Amniotic stem cell (primary cell): ENCODE results near the gene CNTNAP5.

Source experiments
- DNase-seq: peaks from one replicate; lab custom pipeline; 2025; lab: John Stamatoyannopoulos, UW

Gene CNTNAP5

DNA sequence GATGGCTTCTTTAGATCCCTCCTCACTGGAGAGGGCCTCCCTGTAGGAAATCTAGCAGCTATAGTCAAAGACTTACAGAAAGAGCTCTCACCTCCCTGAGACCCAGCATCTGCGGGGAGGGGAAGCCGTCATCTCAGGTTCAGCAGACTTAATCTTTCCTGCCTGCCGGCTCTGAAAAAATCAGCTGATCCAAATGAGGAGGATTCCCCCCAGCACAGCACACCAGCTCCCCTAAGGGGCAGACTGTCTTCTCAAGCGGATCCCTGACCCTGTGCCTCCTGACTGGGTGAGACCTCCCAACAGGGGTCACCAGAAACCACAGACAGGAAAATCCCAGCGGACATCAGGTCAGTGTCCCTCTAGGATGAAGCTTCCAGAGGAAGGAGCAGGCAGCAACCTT lies 601.9 kb downstream of the CNTNAP5 start:
- DNase-seq, result no peak

- no peak for DNase-seq
Measured at GRCh38 chr2:124633812-124634211, 608.7 kb downstream of the CNTNAP5 start.

DNA sequence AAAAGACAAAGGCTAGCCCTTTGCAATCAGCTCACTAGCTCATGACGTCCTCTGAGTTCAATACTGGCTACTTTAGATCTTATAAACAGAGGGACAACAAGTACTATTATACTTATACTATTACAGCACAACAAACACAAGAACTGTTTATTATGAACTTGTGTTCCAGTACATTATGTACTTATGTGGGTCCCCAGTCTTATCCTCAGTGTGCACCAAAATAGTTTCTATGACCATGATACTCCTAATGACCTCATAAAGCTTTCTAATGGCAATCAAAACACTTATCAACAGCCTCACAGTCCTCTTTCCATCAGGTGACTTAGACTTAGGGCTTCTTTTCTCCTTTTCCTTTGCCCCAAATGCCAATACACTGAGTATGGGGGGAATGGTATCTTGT lies 614.4 kb downstream of the CNTNAP5 start:
- no peak for DNase-seq

GRCh38 chr2:124640221-124640750 lies 615.2 kb downstream of the CNTNAP5 start:
- DNase-seq, result no peak

DNA sequence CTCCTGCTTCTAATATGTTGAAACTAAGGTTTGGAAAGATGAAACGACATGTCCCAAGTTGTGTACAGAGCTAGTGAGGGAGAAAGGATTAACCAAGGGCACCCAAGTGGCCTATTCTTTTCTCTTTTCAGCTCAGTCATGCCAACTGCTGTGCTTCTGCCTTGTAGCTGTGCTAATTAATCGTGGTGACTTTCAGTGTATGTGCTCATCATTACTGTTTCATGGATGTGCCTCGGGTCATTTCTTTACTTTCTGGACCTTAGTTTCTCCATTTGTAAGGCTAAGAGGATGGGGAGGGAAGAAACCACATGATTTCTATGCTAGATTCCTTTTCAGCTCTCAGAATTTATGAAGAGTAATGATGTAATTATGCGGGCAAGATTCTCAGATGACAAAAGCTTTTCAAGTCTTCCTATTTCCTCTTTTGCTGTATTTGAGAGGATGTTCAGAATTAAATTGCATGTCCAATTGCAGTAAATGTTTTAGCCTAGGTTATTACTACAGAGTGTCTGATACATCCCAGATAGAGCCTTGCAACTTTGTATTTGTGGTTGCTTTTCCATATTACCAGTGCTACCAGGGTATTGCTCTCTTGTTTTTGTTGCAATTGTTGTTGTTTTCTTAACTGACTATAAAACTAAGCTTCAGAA lies 621.2 kb downstream of the CNTNAP5 start:
- DNase-seq, result no peak

DNA sequence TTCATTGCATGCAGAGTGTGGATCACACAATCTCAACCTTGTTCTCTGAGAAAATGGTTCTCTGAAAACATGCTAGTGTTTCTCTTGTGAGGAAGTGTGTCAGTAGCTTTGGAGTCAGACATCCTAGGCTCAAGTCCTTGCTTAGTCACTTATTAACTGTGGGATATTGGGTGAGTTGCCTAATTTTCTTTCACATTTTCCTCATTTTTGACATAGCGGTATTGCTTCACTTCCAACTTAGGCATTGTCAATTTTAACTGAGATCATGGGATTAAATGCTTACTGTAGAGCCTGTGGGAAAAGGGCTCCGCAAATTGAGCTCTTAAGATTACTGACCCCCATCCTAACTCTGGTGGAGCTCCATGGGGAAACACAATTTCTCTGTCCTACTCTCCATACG lies 622.2 kb downstream of the CNTNAP5 start:
- DNase-seq, result no peak

GRCh38 chr2:124647663-124648062 lies 622.6 kb downstream of the CNTNAP5 start:
- no peak for DNase-seq

DNA sequence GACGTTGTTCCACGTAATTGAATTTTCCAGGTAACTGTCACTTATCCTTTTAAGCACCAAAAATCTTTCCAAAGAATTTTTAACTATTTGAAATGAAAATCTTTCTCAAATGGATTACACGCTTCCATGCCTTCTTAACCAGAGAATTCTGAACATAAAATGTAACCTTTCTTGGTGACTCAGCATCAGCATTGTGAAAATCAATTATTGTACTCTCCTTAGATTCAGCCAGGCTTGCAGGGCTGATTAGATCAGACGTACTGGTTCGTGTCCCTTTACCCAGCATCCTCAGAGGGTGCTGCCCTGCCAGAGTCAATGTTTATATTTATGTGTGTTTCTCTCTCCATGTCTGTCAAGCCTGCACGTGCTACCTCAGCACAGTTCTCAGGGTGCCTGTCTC lies 623.9 kb downstream of the CNTNAP5 start:
- no peak for DNase-seq

GRCh38 chr2:124652099-124652498 lies 627.0 kb downstream of the CNTNAP5 start:
- DNase-seq, result no peak

DNA sequence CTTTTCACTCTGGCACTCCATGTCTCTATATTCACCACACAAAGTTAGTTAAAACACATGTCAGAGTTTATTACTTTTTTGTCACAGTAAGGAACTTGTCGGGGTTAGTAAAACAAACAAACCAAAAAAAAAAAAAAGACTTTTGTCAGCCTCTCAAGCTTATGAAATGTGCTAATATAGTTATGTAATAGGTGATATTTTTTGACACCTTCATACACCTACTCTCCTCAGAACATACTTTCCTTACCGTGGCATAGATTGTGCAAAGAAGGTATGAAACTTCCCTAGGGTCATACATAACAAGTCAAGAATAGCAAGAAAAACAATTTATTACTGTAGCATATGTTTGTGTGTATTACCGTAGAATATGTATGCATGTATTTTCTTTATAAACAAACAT lies 633.3 kb downstream of the CNTNAP5 start:
- DNase-seq, result no peak

DNA sequence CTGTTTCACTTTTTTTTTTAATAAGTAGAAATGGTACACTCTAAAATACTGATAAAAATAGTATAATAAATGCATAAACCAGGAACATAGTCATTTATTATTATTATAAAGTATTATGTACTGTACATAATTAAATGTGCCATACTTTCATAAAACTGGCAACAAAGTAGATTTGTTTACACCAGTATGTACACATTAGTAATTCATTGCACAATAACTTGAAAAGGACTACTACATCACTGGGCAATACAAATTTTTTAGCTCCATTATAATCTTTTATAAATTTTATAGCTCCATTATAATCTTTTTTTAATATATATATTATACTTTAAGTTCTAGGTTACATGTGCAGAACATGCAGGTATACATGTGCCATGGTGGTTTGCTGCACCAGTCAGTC lies 636.5 kb downstream of the CNTNAP5 start:
- no peak for DNase-seq

GRCh38 chr2:124662946-124663644 lies 638.0 kb downstream of the CNTNAP5 start:
- DNase-seq, result no peak

DNA sequence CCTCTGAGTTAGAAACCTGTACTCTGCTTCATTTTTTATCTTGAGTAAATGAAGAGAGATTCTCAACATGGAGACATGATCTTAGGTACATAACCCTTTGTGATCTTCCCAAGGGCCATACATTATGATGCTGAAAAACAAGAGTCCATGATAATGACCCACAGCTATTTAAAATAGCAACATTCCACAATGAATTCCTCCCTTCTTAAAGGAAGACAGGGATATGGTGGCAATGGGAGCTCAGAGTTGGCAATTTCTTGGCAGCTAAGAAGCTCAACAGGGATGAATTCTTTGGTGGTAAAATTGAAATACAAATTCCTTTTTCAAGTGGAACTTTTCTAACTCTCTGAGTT lies 638.5 kb downstream of the CNTNAP5 start:
- no peak for DNase-seq

- DNase-seq, result no peak
Measured at GRCh38 chr2:124664363-124664762, 639.3 kb downstream of the CNTNAP5 start.

- DNase-seq, result no peak
Measured at GRCh38 chr2:124666976-124667375, 641.9 kb downstream of the CNTNAP5 start.

DNA sequence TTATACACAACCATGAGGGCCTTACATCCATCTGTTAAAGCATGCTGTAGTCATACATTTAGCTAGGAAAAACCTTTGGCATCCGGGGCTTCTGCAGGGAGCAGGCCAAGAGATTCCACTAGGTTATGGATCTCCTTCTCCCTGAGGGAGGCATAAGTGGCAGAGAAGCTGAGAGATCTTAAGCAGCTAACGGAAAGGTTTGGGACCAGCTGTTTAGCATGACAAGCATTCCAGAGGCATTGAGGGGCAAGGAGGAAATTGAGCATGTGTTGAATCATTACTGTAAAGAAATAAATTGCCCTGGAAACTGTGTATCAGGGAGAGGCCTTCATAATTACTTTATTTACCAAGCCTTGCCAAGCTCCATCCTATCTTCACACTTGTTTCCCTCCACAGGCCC lies 643.1 kb downstream of the CNTNAP5 start:
- DNase-seq, result no peak

- no peak for DNase-seq
Measured at GRCh38 chr2:124670187-124670586, 645.1 kb downstream of the CNTNAP5 start.

DNA sequence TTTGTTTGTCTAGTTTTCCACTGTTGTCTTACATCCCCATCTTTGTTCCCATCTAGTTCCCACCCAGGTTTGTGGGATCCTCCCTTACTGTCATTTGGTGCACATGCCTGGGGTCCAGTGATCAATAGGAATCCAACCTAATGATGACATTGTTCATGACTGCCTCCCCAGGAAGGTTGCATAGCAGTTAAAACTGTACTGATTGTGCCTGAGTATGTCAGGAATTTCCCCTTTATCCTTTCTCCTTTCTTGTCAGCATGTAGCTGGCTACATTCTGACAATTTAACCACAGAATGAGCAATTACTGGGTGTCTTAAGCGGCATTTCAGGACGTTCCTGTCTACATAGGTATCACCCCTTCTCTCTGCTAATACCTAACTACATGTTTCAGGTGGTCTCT lies 653.0 kb downstream of the CNTNAP5 start:
- no peak for DNase-seq

GRCh38 chr2:124683536-124684428 lies 658.7 kb downstream of the CNTNAP5 start:
- no peak for DNase-seq

GRCh38 chr2:124689348-124689747 lies 664.3 kb downstream of the CNTNAP5 start:
- DNase-seq, result no peak

DNA sequence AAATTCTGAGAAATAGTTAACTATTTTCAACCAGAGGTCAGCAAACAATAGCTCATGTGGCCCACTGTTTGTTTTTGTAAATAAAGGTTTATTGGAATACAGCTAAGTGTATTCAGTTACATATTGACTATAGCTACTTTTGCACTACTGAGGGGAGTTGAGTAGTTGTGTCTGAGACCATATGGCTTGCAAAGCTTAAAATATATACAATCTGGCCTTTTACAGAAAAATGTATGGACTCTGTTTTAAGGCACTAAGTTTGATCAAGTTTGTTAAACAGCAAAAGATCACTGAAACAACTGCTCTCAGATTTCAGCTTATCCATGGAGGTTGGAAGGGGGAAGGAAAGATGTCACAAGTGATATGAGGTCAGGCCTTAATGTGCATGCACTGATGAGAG lies 667.1 kb downstream of the CNTNAP5 start:
- no peak for DNase-seq

DNA sequence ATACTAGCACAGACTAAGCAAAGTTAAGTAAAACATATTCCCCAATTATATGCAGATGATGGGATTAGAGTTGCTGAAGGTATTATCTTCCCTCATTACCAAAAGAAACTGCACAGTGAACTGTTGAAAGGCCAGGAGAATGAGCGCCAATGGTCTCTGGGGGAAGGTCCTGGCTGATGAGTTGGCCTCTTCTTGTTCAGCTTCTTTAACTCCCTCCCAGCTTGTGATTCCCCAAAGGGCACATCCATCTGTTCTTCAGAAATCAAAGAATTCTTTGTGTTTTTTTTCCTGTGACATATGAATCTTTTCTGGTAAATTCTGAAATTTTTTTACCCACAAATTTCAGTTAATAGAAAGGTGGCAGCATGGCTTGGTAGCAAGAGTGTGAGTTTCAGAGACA lies 667.6 kb downstream of the CNTNAP5 start:
- DNase-seq, result no peak

- DNase-seq, result no peak
Measured at GRCh38 chr2:124693156-124693555, 668.1 kb downstream of the CNTNAP5 start.
